ENCODE data around the gene GASK1A. TPM values are rescaled to one million over a fixed set of nuclear protein-coding genes. Genes with fewer than 3 reads are reported as not detected.

GASK1A gene
- total and polyA plus RNA-seq, 2 of the 8 experiments (the other 6 are each of a cell fraction or from before 2014, with no cell fraction given) = 4.7 to 7.9 TPM

GRCh38 chr3:42982645-42983412 lies 3.7 kb downstream of the GASK1A start (continued):
- no peak for TF ChIP-seq SUZ12 (IDR thresholded peaks at IDR 0.05; ENCODE audit: low read length)
- no peak for TF ChIP-seq CBX5 (IDR thresholded peaks at IDR 0.05; ENCODE audit: low read depth, low read length)
- TF ChIP-seq POLR2AphosphoS5 (IDR thresholded peaks at IDR 0.05; ENCODE audit: low read depth, low read length) = no peak
- TF ChIP-seq KDM1A (IDR thresholded peaks at IDR 0.05; ENCODE audit: borderline replicate concordance, low read length) = no peak
- no peak for TF ChIP-seq POLR2A (IDR thresholded peaks at IDR 0.05; ENCODE audit: control extremely low read depth in 1 of 2, low read depth in 2 of 2, low read length in 2 of 2)
- no peak for TF ChIP-seq RNF2 (IDR thresholded peaks at IDR 0.05; ENCODE audit: borderline replicate concordance, low read depth, low read length, missing control alignments, poor library complexity, severe bottlenecking)
- no peak for TF ChIP-seq PHF8 (conservative IDR thresholded peaks at IDR 0.05; ENCODE audit: low read depth, low read length)
